Germinal center (tissue), 1 donor: Measurements from ENCODE around the gene CFD.
"Not testable (repeated sequence)": the region's sequence is repeated elsewhere in the genome, so short reads cannot be mapped to it uniquely, and the experiment has no call there.

Source experiments
- DNase-seq: peaks from one replicate; pipeline ENCODE4 v3.0.0; 2012; ENCODE audit warnings: mixed read lengths, low spot score

CFD gene

GRCh38 chr19:825897-826644 is 33.4 kb upstream of the CFD start:
- DNase-seq, result no peak

DNA sequence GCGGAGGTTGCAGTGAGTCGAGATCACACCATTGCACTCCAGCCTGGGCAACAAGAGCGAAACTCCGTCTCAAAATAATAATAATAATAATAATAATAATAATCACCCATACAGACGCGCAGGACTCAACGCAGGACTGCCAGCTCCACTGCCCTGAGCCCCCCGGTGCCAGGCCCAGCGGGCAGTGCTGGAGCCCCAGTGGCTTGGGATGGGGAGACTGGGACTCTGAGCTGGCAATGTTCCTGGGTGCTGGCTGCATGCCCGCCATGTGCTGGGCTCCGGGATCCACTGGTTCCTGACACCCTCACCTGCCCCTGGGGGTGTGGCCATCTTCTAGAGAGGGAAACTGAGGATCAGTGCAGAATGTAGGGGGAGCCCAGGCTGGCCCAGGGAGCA is 32.2 kb upstream of the CFD start:
- no peak for DNase-seq

- no peak for DNase-seq
These were observed 31.6 kb upstream of the CFD start, which contains the start of gene AZU1 for GRCh38 chr19:827710-828321. Gene AZU1 (plus strand): TSS chr19:827837. CDS start chr19:827847, 10 bp downstream.

- DNase-seq, result no peak
These were observed 30.2 kb upstream of the CFD start for GRCh38 chr19:829129-829758.

GRCh38 chr19:831407-832369 is 27.8 kb upstream of the CFD start:
- DNase-seq, result no peak

GRCh38 chr19:834216-834615 is 25.2 kb upstream of the CFD start:
- no peak for DNase-seq

- DNase-seq, result no peak
These were observed 24.2 kb upstream of the CFD start for GRCh38 chr19:835210-835810.

GRCh38 chr19:840519-841206 is 18.8 kb upstream of the CFD start, which contains the start of gene PRTN3:
Gene PRTN3 (plus strand): TSS chr19:840999. CDS start chr19:841009, 10 bp downstream.
- DNase-seq, result no peak

DNA sequence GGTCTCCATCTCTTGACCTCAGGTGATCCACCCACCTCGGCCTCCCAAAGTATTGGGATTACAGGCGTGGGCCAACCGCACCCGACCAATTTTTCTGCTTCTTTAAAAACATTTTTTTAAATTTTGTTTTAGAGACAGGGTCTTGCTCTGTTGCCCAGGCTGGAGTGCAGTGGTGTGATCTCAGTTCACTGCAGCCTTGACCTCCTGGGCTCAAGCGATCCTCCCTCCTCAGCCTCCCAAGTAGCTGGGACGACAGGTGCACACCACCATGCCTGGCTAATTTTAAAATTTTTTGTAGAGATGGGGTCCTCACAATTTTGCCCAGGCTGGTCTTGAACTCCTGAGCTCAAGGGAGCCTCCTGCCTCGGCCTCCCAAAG is 16.7 kb upstream of the CFD start:
- not testable (repeated sequence) for DNase-seq

DNA sequence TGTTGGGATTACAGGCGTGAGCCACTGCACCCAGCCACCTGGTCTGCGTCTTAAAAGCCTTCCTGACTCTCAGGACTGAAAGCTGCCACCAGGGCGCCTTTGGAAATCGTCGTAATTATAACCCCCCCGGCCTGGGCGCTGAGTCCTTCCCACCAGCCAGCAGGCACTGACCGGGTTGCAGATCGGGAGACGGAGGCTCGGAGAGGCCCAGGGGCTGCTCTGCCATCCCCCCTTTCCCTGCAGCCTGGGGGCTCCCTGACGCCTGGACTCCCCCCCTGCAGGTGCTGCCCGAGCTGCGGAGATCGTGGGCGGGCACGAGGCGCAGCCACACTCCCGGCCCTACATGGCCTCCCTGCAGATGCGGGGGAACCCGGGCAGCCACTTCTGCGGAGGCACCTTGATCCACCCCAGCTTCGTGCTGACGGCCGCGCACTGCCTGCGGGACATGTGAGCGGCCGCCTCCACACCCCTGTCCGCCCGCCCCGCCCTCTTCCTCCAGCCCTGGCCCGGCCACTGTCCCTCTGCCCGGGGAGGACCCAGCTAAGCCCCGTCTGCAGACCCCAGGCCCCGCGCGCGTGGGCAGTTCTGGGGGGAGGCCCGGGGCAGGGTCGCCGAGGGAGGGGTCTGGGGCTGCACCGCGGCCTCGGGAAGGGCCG is 16.2 kb upstream of the CFD start:
- no peak for DNase-seq

GRCh38 chr19:843836-844545 is 15.5 kb upstream of the CFD start:
- DNase-seq, result no peak

DNA sequence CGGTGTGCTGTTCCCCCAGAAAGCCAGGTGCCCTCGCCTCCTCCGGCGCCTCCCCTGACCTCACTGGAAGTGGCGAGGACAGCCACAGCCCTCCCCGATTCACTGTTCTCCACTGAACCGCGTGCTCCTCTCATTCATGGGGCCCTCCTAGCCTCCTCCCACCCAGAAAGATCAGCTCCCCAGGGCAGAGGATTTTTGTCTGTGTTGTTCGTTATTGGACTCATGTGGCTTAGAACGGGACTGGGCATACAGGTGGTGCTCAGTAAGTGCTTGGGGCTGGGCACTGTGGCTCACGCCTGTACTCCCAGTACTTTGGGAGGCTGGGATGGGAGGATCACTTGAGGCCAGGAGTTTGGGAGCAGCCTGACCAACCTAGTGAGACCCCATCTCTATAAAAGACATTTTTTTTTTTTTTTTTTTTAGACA is 14.9 kb upstream of the CFD start:
- DNase-seq, result no peak

- DNase-seq, result no peak
These were observed 13.6 kb upstream of the CFD start for GRCh38 chr19:845707-846521.

DNA sequence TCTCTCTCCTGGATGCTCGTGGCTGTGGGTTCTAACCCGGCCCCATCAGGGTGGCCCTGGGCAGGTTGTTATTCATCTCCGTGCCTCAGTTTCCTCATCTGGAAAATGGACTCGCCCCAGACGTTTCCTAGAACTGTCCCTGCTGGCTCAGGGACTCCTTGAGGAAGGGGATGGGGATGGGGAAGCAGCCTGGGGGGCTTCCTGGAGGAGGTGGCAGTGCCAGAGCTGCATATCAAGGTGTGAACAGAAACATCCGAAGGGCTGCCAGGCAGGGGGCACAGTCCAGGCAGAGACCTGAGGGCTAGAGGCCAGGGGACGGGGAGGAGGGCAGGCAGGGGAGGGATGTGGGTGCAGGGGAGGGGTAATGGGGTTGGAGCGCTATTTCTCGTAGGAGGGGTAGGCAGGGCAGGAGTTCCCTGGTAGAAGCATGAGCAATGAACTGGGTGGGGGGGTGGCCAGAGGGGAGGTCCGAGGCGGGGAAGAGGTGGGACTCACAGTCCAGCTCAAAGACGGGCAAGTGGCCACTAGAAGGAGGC is 11.0 kb upstream of the CFD start:
- no peak for DNase-seq

DNA sequence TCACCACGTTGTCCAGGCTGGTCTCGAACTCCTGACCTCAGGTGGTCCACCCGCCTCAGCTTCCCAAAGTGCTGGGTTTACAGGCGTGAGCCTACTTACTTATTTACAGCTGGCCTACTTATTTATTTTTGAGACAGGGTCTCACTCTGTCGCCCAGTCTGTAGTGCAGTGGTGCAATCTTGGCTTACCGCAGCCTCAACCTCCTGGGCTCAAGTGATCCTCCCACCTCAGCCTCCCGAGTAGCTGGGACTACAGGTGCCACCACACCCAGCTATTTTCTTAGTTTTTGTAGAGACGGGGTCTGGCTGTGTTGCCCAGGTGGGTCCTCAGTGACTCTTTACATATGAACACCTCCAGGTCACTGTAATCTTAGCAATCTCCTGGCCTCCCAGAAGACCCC is 10.3 kb upstream of the CFD start:
- DNase-seq, result not testable (repeated sequence)

DNA sequence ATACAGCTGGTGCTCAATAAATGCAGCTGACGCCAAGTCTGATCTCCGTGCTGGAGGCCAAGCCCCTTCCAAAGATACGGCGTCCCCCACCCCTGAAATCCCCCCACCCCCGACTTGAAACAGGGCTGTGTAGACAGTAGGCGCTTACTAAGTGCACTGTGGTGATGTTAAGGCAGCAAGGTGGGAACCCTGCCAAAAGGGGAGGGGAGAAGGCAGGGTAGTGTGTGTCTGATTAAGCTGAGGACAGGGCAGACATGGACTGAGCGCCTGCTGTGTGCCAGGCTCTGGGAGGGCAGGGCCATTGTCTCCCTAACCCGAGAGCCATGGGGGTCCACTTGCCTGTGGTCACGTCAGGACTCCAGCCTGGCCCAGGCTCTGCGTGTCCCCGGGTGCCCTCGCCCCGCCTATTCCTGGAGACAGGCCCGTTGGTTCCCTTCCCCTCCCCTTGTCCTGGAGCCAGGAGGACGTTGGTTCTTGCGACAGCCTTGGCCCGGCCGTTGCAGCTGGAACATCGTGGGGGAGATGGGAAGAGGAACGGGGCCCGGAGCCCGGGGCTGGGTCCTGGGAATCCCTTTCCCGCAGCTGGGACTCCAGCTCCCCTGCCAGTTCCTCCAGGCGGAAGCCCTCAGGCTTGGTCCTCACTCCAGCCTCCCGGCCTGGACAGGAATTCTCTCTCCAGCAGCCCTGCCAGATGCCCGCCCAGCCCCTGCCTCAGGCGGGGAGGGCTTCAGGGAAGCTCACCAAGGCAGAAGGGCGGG is 9.1 kb upstream of the CFD start:
- DNase-seq, result no peak

DNA sequence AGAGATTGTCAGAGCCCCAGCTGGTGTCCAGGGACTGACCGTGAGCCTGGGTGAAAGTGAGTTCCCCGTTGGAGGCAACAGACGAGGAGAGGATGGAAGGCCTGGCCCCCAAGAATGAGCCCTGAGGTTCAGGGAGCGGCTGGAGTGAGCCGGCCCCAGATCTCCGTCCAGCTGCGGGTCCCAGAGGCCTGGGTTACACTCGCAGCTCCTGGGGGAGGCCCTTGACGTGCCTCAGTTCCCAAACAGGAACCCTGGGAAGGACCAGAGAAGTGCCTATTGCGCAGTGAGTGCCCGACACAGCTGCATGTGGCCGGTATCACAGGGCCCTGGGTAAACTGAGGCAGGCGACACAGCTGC is 8.5 kb upstream of the CFD start:
- no peak for DNase-seq
